SU-DHL-6 (cell line): ENCODE measurements around the gene DCAF10.
"Not testable (repeated sequence)": the region's sequence is repeated elsewhere in the genome, so short reads cannot be mapped to it uniquely, and the experiment has no call there.

Experiments
- H2AFZ ChIP-seq: fragments of 200-600 bp; sonication (generic); 2 replicates; pipeline ENCODE4 v1.6.1; 2014; ENCODE audit warnings: low read depth, mild to moderate bottlenecking, moderate library complexity, mixed read lengths, antibody characterized with exemption, low read length; ENCODE audit not compliant: severe bottlenecking
- H3F3A ChIP-seq: fragments of 200-600 bp; shearing (Covaris generic); 2 replicates; pipeline ENCODE4 v1.6.0; 2016; ENCODE audit warnings: antibody characterized with exemption, mild to moderate bottlenecking; ENCODE audit not compliant: insufficient read depth
- H3K27ac ChIP-seq: fragments of 200-600 bp; sonication (generic); 2 replicates; pipeline ENCODE4 v1.5.1; 2016; ENCODE audit warnings: low read depth, mild to moderate bottlenecking, low read length, moderate library complexity, mixed read lengths
- H3K27me3 ChIP-seq: fragments of 200-600 bp; sonication (generic), shearing (Covaris generic); 2 replicates; pipeline ENCODE4 v1.6.0; 2014; ENCODE audit warnings: mild to moderate bottlenecking, low read length
- H3K36me3 ChIP-seq: fragments of 200-600 bp; sonication (generic); 2 replicates; pipeline ENCODE4 v1.6.1; 2014; ENCODE audit warnings: mild to moderate bottlenecking, low read length, mixed read lengths
- H3K4me2 ChIP-seq: fragments of 300-600, 200-600 bp; shearing (Covaris generic), sonication (generic); 2 replicates; pipeline ENCODE4 v1.6.0; 2014; ENCODE audit warnings: low read length, low read depth, mild to moderate bottlenecking; ENCODE audit not compliant: poor library complexity, severe bottlenecking
- H3K4me3 ChIP-seq: fragments of 200-600 bp; sonication (generic); 2 replicates; pipeline ENCODE4 v1.5.1; 2014; ENCODE audit warnings: antibody characterized with exemption, low read length, mild to moderate bottlenecking, mixed read lengths; ENCODE audit not compliant: insufficient read depth, poor library complexity, severe bottlenecking
- H3K79me2 ChIP-seq: fragments of 200-600 bp; sonication (generic); 2 replicates; pipeline ENCODE4 v1.6.1; 2014; ENCODE audit warnings: mild to moderate bottlenecking, low read length, moderate library complexity; ENCODE audit not compliant: insufficient read depth
- H3K9ac ChIP-seq: fragments of 200-600 bp; sonication (generic); 2 replicates; pipeline ENCODE4 v1.7.0; 2014; ENCODE audit warnings: mild to moderate bottlenecking, low read length
- H3K9me2 ChIP-seq: fragments of 200-600 bp; sonication (generic); replicated peaks from 2 replicates; pipeline ENCODE4 v1.6.1; 2014; ENCODE audit warnings: low read length; ENCODE audit not compliant: insufficient read depth
- H3K9me3 ChIP-seq: fragments of 200-600 bp; sonication (generic); 2 replicates; pipeline ENCODE4 v1.6.1; 2014; ENCODE audit warnings: low read length, mixed read lengths; ENCODE audit not compliant: insufficient read depth
- H4K20me1 ChIP-seq: fragments of 200-600 bp; sonication (generic); 2 replicates; pipeline ENCODE4 v1.6.1; 2014; ENCODE audit warnings: low read depth, mild to moderate bottlenecking, antibody characterized with exemption, low read length, moderate library complexity, mixed read lengths
- CTCF ChIP-seq: fragments of 200-600 bp; sonication (generic); IDR thresholded peaks from one replicate; pipeline ENCODE4 v1.5.1; 2017; ENCODE audit warnings: antibody characterized with exemption, mild to moderate bottlenecking, low read length, moderate library complexity; ENCODE audit not compliant: insufficient read depth, poor library complexity, severe bottlenecking
- EZH2phosphoT487 ChIP-seq: fragments of 200-600 bp; sonication (generic), shearing (Covaris generic); conservative IDR thresholded peaks from 2 replicates; pipeline ENCODE4 v1.6.1; 2018; ENCODE audit warnings: mild to moderate bottlenecking, antibody characterized with exemption, low read length, moderate library complexity, mixed read lengths

Gene DCAF10

GRCh38 chr9:37760416-37761161 lies 40.0 kb upstream of the DCAF10 start:
- Histone ChIP-seq H3K27ac (no peak overlapping the region), H3K9me3 (no peaks in the 10 kb centered on the region), H3K9me2 (no peaks in the 10 kb centered on the region), H4K20me1 (no peaks in the 10 kb centered on the region), H3K4me2 (no peak overlapping the region), H3K27me3 (no peaks in the 10 kb centered on the region), H3K4me3 (no peak overlapping the region), H3K79me2 (no peaks in the 10 kb centered on the region), H3F3A (no peaks in the 10 kb centered on the region; the same call in 1 of the 2 replicates), H3K36me3 (no peaks in the 10 kb centered on the region), H2AFZ (no peak overlapping the region), H3K9ac (no peak overlapping the region)
- TF ChIP-seq EZH2phosphoT487: no peak
- TF ChIP-seq CTCF: no peak

GRCh38 chr9:37761511-37761910 lies 39.1 kb upstream of the DCAF10 start:
- no peak for TF ChIP-seq CTCF
- Histone ChIP-seq H2AFZ (no peak overlapping the region), H3K4me3 (no peak overlapping the region), H3K27ac (no peak overlapping the region), H4K20me1 (no peaks in the 10 kb centered on the region), H3K9me3 (no peaks in the 10 kb centered on the region), H3K9ac (no peak overlapping the region; the same call in 1 of the 2 replicates), H3K27me3 (no peaks in the 10 kb centered on the region), H3K79me2 (no peaks in the 10 kb centered on the region), H3F3A (no peaks in the 10 kb centered on the region; the same call in 1 of the 2 replicates), H3K36me3 (no peaks in the 10 kb centered on the region), H3K4me2 (no peak overlapping the region), H3K9me2 (no peaks in the 10 kb centered on the region)

GRCh38 chr9:37765263-37765662 lies 35.3 kb upstream of the DCAF10 start:
- not testable (repeated sequence) for H3K4me3 ChIP-seq, H3K27me3 ChIP-seq, H3F3A ChIP-seq, H3K9me2 ChIP-seq, H3K27ac ChIP-seq, H4K20me1 ChIP-seq, H3K36me3 ChIP-seq, H3K79me2 ChIP-seq, H2AFZ ChIP-seq, H3K4me2 ChIP-seq, H3K9ac ChIP-seq, H3K9me3 ChIP-seq

- Histone ChIP-seq H3K9ac (no peak overlapping the region), H3K9me2 (no peaks in the 10 kb centered on the region), H3K36me3 (no peaks in the 10 kb centered on the region), H3F3A (no peaks in the 10 kb centered on the region; the same call in 1 of the 2 replicates), H3K4me3 (no peak overlapping the region), H2AFZ (no peak overlapping the region), H4K20me1 (no peaks in the 10 kb centered on the region), H3K4me2 (no peak overlapping the region), H3K9me3 (no peaks in the 10 kb centered on the region), H3K27me3 (no peaks in the 10 kb centered on the region), H3K27ac (no peak overlapping the region), H3K79me2 (no peaks in the 10 kb centered on the region)
- TF ChIP-seq CTCF (no peak), EZH2phosphoT487 (no peak)
Measured at GRCh38 chr9:37769306-37769705, 31.3 kb upstream of the DCAF10 start.
